ENCODE measurements around the gene OR10V1.
A peak's percentile ranks its signal among the peaks of the same experiment; 100 is the strongest.
"Not testable (repeated sequence)": the region's sequence is repeated elsewhere in the genome, so short reads cannot be mapped to it uniquely, and the experiment has no call there.

The OR10V1 gene

DNA sequence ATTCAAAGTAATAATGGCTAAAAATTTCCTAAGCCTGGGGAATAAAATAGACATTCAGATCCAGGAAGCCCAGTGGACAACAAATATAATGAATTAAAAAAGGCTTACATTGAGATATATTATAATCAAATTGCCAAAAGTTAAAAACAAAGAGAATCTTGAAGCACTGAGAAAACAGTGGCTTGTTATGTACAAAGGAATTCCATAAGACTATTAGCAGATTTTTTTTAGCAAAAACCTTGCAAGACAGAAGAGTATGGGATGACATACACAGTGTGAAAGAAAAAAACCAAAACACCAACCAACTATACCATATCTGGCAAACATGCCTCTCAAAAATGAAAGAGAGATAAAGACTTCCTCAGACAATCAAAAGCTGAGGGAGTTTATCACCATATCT is 20.7 kb downstream of the OR10V1 start:
- H3K9me3 ChIP-seq (ENCODE audit: severe bottlenecking) = peaks cover 8% of the 10 kb centered on the region
- no peaks in the 10 kb centered on the region for H3K36me3 ChIP-seq
- no peak for TF ChIP-seq CTCF (IDR thresholded peaks at IDR 0.05; ENCODE audit: low read depth, low read length)
- no peak overlapping the region for H3K27ac ChIP-seq
- no peak overlapping the region for H3K4me3 ChIP-seq (ENCODE audit: low read depth, low read length)
- H3K27me3 ChIP-seq (ENCODE audit: insufficient read depth, low read depth, severe bottlenecking) = no peaks in the 10 kb centered on the region
- no peak for DNase-seq

- no peaks in the 10 kb centered on the region for H3K27me3 ChIP-seq (ENCODE audit: insufficient read depth, low read depth, severe bottlenecking)
- H3K9me3 ChIP-seq (ENCODE audit: severe bottlenecking) = peaks cover 8% of the 10 kb centered on the region
- H3K4me3 ChIP-seq (ENCODE audit: low read depth, low read length) = no peak overlapping the region
- no peak for TF ChIP-seq CTCF (IDR thresholded peaks at IDR 0.05; ENCODE audit: low read depth, low read length)
- H3K36me3 ChIP-seq = no peaks in the 10 kb centered on the region
- no peak overlapping the region for H3K27ac ChIP-seq
- no peak for DNase-seq
Observed at GRCh38 chr11:59691156-59691555, 22.5 kb downstream of the OR10V1 start.

- Histone ChIP-seq H3K27me3 (ENCODE audit: insufficient read depth, low read depth, severe bottlenecking) (no peaks in the 10 kb centered on the region), H3K36me3 (no peaks in the 10 kb centered on the region), H3K27ac (no peak overlapping the region), H3K9me3 (ENCODE audit: severe bottlenecking) (peaks cover 11% of the 10 kb centered on the region), H3K4me3 (ENCODE audit: low read depth, low read length) (no peak overlapping the region)
- no peak for TF ChIP-seq CTCF (IDR thresholded peaks at IDR 0.05; ENCODE audit: low read depth, low read length)
- DNase-seq = no peak
Observed at GRCh38 chr11:59689015-59689414, 24.6 kb downstream of the OR10V1 start.

DNA sequence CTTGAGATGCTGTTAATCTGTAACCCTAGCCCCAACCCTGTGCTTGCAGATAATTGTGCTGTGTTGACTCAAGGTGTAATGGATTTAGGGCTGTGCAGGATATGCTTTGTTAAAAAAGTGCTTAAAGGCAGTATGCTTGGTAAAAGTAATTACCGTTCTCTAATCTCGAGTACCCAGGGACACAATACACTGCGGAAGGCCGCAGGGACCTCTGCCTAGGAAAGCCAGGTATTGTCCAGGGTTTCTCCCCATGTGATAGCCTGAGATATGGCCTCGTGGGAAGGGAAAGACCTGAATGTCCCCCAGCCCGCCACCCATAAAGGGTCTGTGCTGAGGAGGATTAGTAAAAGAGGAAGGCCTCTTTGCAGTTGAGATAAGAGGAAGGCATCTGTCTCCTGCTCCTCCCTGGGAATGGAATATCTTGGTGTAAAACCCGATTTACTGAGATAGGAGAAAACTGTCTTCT is 32.4 kb downstream of the OR10V1 start:
- H3K4me3 ChIP-seq (ENCODE audit: low read depth, low read length); H3K27me3 ChIP-seq (ENCODE audit: insufficient read depth, low read depth, severe bottlenecking); H3K36me3 ChIP-seq: not testable (repeated sequence)
- peak; percentile 24 for DNase-seq
- Histone ChIP-seq H3K9me3 (ENCODE audit: severe bottlenecking) (peaks cover 15% of the 10 kb centered on the region), H3K27ac (peak overlapping the region; percentile 56)

GRCh38 chr11:59680287-59681154 is 33.1 kb downstream of the OR10V1 start:
- TF ChIP-seq CTCF (IDR thresholded peaks at IDR 0.05; ENCODE audit: low read depth, low read length) = peak; percentile 81
- H3K27me3 ChIP-seq (ENCODE audit: insufficient read depth, low read depth, severe bottlenecking) = no peaks in the 10 kb centered on the region
- H3K9me3 ChIP-seq (ENCODE audit: severe bottlenecking) = peaks cover 15% of the 10 kb centered on the region
- peak; percentile 87 for DNase-seq
- peak overlapping the region; percentile 56; the same call in 1 of the 2 replicates for H3K27ac ChIP-seq
- no peaks in the 10 kb centered on the region for H3K36me3 ChIP-seq
- no peak overlapping the region for H3K4me3 ChIP-seq (ENCODE audit: low read depth, low read length)

GRCh38 chr11:59679347-59679746 is 34.3 kb downstream of the OR10V1 start:
- no peaks in the 10 kb centered on the region for H3K36me3 ChIP-seq
- no peaks in the 10 kb centered on the region for H3K27me3 ChIP-seq (ENCODE audit: insufficient read depth, low read depth, severe bottlenecking)
- H3K9me3 ChIP-seq (ENCODE audit: severe bottlenecking) = peaks cover 14% of the 10 kb centered on the region
- no peak overlapping the region for H3K4me3 ChIP-seq (ENCODE audit: low read depth, low read length)
- DNase-seq = no peak
- H3K27ac ChIP-seq = peak overlapping the region; percentile 38
- TF ChIP-seq CTCF (IDR thresholded peaks at IDR 0.05; ENCODE audit: low read depth, low read length) = no peak
